ENCODE results near the gene MMP24.
"Not testable (repeated sequence)": the region's sequence is repeated elsewhere in the genome, so short reads cannot be mapped to it uniquely, and the experiment has no call there.

MMP24 gene

DNA sequence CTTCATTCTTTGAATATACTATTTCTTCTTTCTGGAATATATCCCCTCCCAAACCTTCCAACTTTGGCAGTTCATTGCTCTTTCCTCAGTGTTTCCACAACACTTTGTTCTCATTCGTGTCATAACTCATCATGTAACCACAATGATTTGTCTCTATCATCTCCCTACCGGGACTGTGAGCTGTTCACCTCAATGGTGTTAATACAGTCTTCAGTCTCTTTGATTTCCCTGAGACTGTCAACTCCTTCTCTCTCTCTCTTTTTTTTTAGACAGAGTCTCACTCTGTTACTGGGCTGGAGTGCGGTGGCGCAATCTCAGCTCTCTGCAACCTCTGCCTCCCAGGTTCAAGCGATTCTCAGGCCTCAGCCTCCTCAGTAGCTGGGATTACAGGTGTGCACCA, 2.5 kb upstream of the MMP24 start:
- DNase-seq = no peak

DNA sequence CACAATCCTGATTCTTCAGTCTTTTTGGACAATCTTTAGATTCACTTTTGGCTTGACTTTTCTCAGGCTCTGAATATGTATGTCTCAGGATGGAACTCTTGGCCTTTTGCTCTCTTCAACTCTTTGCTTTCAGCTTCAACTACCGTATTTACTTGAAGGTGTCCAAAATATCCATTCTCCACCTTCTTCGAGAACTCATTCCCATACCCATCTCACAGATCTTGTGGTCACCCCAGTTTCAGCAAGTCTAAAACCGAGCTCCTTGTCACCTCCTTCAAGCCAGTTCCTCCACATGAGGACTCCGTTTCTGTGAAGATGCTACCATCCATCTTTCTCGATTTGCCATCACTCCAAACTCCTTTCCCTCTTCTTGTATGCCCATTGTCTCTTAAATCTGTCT, 2.0 kb upstream of the MMP24 start:
- no peak for DNase-seq

DNA sequence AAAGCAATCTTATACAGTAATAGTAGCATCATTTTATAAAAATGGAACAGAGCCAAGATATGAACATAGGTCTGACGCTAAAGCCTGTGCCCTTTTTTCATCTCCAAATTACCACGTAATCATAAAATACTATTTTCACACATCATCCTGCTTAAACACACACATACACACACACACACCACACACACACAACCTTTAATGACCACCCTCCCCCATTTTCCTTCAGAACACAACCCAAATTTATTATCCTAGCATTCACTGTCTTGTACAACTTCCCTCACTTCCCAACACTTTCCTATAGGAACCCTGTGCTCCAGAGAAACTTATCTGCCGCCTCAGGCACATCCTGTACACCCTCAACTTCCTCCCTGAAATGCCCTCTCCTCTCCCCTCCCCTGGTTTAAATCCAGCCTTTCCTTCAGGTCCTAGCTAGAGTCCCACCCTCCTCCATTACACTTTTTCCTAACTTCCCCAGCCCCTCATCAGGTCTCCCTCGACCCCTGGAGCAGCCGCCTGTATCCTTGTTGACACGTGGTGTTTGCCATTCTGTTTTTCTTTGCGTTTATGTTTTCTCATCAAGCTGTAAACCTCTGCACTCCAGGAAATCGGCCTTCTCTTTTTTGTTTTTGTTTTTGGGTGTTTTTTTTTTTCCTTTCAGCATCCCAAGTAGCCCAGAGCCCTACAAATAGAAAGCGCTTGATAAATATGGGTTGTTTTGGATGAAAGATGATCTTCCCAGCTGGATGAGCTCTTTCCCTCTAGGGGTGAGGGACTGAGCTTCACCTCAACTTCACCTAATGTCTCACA, 968 bp upstream of the MMP24 start:
- DNase-seq = no peak

DNA sequence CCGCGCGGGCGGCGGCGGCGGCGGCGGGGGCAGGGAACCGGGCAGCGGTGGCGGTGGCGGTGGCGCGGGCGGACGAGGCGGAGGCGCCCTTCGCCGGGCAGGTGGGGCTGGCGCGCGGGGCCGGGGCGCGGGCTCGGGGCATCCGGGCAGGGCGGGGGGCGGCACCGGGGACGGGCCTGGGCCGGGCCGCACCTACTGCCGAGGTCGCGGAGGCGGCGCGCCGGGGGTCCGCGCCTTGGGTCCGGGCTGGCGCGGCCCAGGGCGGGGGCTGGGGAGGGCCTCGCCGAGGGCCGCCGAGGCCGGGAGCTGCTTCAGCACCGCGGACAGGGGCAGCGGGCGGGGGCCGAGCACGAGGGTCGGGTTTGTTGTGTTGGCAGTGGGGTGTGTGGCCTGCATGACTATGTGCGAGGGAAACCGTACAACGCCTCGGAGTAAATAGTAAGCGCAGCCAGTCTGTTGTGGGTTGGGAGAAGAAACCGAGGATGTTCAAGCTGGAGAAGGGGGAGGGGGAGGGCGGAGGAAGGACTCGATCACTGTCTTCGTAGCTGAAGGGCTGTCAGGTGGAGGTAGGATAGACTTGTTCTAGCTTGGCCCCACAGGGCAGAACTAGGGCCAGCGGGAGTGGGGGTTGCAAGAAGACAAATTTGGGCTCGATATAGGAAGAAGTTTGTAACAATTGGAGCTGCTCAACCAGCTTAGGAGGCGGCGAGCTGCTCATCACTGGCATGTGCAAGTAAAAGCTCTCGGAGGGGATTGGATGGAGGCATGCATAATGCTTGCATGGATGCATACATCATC, 593 bp downstream of the MMP24 start:
- DNase-seq = peak; percentile 38

DNA sequence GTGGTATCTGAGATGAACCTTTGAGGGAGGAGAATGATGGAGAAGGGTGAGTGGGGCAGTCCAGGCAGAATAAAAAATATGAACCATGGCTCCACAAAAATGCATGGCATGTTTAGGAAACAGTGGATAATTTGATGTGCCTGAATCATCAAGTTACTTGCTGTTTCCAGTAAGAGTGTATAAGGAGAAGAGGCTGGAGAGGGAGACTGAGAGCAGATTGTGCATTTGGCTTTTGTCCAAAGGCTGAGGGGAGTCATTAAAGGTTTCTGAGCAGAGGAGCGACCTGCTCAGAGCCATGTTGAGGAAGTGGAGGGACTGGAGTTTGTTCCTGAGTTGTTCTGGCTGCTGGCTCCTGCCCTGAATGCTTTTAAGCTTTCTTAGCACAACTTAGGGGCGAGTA, 6.1 kb downstream of the MMP24 start:
- peak; percentile 90 for DNase-seq

DNA sequence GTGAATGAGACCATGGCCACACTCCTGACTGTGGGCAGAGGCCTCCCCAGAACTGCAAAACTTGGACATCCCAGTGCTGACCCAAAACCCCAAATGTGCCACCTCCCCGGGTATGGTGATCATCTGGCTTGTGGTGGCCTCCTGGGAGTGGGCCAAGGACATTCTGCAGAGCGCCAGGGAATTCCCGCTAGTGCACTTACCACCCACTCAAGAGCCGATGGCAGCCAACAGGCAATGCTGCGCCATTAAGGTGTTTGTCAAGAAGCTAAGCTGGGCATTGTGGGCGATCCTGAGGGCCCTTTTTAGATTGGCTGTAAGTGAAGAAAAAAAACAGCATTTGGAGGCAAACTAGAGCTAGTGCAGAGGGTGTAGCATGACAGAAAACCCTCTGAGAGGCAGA, 9.4 kb downstream of the MMP24 start:
- no peak for DNase-seq

DNA sequence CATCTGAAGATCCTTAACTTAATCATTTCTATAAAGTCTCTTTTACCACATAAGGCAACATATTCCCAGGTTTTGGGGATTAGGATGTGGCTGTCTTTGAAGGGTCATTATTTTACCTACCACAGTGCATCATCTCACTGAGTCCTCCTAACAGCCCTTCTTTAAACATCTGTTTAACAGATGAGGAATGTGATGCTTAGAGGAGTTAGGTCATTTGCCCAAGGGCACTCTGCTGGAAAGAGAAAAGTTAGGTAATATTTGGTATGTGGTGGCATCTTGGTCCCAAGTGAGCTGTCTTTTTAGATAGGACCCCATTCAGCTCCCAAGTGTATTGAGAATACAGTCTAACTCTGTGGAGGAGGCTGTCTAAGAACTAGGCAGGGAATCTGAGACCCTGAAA, 11.0 kb downstream of the MMP24 start:
- no peak for DNase-seq

DNA sequence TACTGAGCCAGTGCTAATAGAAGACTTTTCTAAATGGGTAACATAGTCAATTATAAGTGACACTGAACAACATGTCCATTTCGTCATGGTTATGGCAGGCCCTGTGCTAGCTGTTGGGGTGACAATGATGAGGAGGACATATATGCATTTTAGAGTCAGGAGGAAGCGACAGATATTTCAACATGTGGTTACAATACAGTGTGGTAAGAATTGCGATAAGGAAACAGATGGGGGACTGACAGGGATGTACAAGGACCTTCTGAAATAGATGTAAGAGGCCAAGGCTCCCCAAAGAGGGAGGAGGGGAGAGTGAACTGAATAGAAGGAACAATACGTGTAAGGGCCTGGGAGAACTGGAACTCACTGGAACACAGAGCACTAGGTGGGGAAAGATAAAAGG, 11.7 kb downstream of the MMP24 start:
- DNase-seq = no peak

DNA sequence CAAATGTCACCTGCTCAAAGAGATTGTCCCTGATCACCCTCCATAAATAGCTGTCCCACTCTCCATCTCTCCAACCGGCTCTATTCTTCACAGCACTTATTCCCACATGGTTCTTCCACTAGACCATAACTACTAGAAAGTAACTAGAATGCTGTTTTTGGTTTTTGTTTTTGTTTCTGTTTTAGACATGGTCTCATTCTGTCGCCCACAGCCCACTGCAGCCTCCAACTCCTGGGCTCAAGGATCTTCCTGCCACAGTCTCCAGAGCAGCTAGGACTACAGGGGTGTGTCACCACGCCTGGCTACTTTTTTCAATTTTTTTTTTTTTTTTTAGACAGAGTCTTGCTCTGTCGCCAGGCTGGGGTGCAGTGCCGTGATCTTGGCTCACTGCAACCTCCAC, 12.2 kb downstream of the MMP24 start:
- no peak for DNase-seq

DNA sequence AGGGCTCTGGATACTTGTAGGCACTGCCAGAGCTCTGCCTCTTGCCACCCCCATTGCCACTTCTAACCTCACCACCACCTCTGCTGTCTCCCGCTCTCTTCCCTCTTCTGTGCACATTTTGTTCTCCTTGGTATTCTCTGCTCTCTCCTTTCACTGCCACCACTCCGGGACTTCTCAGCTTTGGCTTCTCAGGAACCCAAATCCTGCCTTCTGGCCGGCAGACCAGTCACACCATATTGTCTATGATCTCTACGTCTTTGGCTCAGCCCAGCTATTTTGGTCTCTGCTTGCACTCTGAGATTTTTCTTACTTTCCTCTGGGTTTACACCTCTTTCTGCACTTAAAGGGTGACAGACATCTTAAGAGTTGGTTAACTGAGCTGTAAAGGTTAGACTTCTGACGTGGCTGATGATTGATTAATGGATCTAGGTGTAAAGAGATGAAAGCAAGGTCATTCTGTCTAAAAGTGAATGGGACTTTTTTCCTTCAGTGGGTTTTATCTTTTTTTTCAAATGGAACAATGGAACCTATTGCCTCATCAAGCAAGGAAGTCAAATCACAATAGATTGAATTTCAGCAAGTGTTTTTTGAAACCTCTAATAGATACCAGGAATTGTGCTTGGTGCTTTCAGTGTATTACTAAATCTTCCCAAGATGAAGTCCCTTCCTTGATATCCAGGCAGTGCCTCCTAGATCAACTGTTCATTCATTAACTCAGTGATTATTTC, 13.8 kb downstream of the MMP24 start:
- DNase-seq = no peak

DNA sequence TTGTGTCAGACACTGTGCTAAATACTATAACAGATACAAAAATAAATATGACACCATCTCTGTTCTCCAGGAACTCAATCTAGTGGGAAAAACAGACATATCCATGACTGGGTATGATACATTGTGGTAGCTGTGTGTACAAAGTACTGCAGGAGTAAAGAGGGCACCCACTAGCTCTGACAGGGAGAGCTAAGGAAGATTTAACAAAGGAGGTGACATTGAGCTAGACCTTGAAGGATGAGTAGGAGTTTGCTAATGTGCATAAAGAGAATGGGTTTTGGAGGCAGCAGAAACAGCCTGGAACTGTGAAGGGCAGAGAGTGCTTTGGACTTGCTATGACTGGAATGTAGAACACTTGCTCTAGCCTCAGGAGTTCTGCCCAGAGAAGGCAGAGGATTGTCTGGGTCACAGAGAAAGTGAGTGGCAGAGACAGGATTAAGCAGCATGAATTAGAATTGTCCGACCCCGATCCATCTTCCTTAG, 14.4 kb downstream of the MMP24 start:
- DNase-seq = no peak

DNA sequence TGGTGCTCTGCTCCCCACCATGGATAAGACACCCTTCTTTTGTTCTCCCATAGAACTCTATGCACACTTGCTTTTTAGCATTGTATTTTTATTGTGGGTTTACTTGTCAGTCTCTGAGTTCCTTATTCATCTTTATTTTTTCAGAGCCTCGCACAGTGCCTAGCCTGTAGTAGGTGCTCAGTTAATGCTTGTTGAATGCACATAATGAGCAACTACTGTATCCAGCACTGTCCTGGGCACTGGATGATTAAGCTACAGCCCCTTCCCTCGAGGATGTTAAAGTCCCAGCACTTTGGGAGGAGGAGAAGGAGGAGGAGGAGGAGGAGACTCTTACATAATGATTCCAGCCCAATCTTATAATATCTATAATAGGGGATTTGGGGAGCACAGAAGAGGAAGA, 16.8 kb downstream of the MMP24 start:
- no peak for DNase-seq

DNA sequence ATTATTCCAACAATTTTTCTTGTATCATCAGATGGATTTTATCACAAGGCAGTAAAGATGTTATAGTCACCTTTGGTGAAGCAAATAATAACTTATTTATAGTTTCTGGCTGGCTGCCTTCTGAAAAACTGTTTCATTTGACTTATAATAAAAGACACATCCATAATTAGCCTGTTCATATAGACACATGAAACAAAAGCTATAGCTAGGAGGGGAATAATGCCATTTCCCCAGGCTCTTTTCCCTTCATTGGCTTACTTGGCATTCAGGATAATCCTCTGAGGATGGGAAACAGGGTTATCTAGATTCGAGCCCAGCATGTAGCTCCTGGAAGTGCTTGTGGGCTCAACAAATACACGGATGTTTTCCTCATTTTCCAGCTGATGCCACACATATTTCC, 17.5 kb downstream of the MMP24 start:
- no peak for DNase-seq

DNA sequence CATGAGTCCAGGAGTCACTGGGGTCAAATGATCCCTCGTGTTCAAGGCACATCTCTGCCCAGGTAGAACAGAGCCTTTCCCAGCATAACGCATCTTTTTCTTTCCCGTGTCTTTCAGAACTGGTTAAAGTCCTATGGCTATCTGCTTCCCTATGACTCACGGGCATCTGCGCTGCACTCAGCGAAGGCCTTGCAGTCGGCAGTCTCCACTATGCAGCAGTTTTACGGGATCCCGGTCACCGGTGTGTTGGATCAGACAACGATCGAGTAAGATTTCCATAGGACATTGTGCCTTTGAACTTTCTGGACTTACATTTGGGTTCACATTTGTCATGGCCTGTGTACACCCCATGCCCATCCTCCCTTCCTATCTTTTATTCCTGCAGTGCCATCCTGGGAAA, 20.2 kb downstream of the MMP24 start:
- no peak for DNase-seq

DNA sequence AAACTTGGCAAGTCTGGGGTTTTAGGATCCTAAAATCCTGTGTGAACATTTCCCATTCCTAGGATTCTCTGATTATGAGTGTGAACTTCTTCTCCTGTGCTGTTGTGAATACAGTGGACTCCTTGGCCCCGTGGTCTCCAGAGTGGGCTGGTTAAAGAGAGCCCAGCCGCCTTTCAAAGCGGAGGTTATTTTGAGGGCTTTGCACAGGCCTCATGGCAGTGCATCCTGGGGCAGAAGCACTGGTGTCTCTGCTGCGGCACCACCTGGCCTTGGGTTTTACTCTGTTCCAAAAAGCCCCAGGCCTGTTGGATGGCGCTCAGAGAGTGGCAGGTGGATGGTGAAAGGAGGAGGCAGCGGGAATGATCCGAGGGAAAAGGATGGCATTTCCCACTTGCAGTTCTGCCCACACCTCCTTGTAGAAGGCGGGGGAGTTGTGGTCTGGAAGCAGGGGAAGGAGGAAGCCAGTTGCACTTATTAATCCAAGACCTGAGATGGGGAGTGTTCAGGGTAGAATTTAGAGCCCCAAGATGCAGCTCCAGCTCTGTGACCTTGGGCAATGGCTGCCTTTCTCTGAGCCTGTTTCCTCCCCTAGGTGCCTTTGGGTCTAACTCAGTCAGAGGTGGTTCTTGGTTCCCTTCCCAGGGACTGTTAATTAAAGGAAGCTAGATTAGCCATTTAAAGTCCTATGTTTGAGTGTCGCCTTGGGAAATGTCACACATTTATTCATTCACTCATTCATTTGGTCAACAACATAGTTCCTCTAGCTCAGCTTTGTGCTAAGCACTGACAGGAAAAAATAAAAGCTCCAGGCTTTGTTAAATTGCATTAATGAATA, 22.4 kb downstream of the MMP24 start:
- peak; percentile 29 for DNase-seq

DNA sequence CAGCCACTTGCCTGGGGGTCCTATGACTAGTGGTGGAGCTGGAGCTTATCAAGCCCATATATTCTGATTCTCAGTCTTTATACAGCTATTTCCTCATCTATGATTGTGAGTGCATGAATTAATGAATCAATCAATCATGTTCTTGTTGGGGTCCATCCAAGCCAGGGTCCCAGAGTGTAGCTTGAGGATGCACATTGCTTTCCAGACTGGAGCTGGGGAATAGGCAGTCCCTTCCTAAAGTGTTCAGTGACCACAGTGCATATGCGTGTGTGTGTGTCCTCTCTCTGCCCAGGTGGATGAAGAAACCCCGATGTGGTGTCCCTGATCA, 25.1 kb downstream of the MMP24 start:
- DNase-seq = no peak

DNA sequence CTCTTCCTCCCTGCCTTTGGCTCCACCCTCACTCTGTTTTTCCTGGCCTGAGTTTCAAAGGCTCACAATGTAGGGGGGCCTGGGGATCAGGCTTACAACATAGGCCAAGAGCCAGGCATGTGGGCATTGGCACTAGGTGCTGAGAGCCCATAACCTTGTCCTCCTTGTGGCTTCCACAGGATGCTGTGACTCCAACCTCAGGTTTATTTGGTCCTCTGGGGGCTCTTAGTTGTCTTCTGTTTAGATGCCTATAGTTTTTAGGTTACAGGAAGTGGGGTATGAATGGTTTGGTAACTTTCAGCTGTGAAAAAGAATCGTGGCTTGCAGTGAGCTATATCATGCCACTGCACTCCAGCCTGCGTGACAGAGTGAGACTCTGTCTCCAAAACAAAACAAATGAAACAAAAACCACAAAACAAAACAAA, 25.6 kb downstream of the MMP24 start:
- no peak for DNase-seq

DNA sequence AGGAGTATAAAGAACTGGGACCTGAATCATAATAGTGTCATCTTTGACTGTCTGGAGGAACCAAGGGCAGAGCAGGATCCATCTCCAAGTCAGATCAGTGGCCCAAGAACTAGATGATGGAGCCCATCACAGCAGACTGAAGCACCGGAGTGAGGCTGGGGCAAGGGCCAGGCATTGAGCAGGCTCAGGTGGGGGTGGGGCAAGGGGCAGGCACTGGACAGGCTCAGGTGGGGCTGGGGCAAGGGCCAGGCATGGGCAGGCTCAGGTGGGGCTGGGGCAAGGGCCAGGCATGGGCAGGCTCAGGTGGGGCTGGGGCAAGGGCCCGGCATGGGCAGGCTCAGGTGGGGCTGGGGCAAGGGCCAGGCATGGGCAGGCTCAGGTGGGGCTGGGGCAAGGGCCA, 26.1 kb downstream of the MMP24 start:
- not testable (repeated sequence) for DNase-seq

DNA sequence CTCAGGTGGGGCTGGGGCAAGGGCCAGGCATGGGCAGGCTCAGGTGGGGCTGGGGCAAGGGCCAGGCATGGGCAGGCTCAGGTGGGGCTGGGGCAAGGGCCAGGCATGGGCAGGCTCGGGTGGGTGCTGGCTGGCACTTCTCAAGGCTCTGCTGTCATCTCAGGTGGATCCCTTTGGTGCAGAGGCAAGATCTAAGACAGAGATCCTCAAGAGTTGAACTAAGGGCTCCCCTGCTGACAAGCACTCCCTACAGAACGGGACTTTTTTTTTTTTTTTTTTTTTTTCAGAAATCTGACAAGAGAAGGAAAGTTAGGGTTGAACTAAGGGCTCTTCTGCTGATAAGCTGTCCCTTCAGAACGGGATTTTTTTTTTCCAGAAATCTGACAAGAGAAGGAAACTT, 26.5 kb downstream of the MMP24 start:
- no peak for DNase-seq

DNA sequence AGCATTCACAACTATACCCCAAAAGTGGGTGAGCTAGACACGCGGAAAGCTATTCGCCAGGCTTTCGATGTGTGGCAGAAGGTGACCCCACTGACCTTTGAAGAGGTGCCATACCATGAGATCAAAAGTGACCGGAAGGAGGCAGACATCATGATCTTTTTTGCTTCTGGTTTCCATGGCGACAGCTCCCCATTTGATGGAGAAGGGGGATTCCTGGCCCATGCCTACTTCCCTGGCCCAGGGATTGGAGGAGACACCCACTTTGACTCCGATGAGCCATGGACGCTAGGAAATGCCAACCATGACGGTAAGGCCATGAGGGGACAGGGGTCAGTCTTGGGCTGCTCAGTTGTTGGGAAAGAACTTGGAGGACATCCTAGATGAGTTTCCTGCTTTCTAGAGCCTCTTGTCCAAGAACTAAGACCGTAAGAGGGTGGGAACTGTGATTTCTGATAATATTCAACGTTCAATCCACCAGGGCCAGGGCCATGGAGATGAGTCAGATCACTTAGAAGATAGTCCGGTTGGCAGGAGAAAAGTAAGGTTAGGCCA, 28.0 kb downstream of the MMP24 start:
- DNase-seq = no peak

DNA sequence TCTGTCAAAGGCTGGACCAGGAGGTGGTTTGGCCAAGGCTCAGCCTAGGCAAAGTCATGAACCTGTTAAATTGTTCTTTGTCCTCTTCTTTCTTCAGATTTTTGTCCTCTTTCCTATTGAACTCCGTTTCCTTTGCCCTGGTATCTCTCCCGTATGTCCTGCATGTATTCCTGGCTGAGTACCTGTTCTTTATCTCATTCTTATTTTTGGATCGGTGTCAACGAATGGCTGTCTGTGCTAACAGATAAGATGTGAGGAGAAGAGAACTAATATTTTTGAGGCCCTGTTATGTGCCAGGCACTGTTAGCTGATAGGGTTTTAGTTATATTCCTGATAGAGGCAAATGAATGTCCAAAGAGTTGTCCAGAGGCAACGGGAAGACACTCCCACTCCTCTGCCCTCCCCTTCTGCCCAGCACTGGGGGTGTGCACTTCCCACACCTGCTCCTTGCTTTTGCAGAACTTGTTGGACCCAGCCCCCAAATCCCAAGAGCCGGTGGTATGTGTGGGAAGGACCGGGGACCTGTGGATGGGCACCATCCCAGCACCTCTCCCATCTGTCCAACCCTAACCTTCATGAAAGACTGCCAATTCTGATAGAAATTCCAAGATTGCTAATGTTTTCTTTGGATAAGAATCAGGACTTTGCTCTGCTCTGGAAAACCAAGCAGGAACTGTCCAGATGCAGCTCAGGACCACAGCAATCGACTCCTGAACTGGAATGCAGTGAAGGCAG, 30.9 kb downstream of the MMP24 start:
- DNase-seq = peak; percentile 53

Measured in fibroblast of skin of abdomen (primary cell).